Measurements from ENCODE around the gene MDH1. TPM values are rescaled to one million over a fixed set of nuclear protein-coding genes. Genes with fewer than 3 reads are reported as not detected.

Gene MDH1
- total and polyA plus RNA-seq, 9 of the 15 experiments (the other 6 are each of a cell fraction or from before 2014, with no cell fraction given): 191 to 1,225 (median 284) TPM

GRCh38 chr2:63598981-63599380 lies 10.2 kb downstream of the MDH1 start (continued):
- TF ChIP-seq KAT8 (IDR thresholded peaks at IDR 0.05; ENCODE audit: low read depth): no peak
- no peak for TF ChIP-seq CREB3L1 (IDR thresholded peaks at IDR 0.05; ENCODE audit: borderline replicate concordance, low read depth)
- TF ChIP-seq, protein P1, sequence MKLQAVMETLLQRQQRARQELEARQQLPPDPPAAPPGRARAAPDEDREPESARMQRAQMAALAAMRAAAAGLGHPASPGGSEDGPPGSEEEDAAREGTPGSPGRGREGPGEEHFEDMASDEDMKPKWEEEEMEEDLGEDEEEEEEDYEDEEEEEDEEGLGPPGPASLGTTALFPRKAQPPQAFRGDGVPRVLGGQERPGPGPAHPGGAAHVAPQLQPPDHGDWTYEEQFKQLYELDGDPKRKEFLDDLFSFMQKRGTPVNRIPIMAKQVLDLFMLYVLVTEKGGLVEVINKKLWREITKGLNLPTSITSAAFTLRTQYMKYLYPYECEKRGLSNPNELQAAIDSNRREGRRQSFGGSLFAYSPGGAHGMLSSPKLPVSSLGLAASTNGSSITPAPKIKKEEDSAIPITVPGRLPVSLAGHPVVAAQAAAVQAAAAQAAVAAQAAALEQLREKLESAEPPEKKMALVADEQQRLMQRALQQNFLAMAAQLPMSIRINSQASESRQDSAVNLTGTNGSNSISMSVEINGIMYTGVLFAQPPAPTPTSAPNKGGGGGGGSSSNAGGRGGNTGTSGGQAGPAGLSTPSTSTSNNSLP (IDR thresholded peaks at IDR 0.05; ENCODE audit: borderline replicate concordance, low read depth, low read length): no peak
- no peak for TF ChIP-seq FOXP1 (CRISPR knock-in tag; IDR thresholded peaks at IDR 0.05)

GRCh38 chr2:63600881-63601460 lies 12.2 kb downstream of the MDH1 start:
- TF ChIP-seq XRCC3 (IDR thresholded peaks at IDR 0.05) (no peak), ZSCAN32 (CRISPR knock-in tag; IDR thresholded peaks at IDR 0.05) (no peak), ILK (tag; IDR thresholded peaks at IDR 0.05; ENCODE audit: borderline replicate concordance, low read depth) (no peak), TEAD4 (IDR thresholded peaks at IDR 0.05; ENCODE audit: low read length) (no peak), TEAD4 (CRISPR knock-in tag; IDR thresholded peaks at IDR 0.05; ENCODE audit: borderline replicate concordance) (no peak), ZNF12 (CRISPR knock-in tag; IDR thresholded peaks at IDR 0.05) (no peak), ZC3H8 (IDR thresholded peaks at IDR 0.05) (no peak), ZNF639 (CRISPR knock-in tag; conservative IDR thresholded peaks at IDR 0.05 in 1 of 2, IDR thresholded peaks at IDR 0.05 in 1 of 2) (no peak), NFATC3 (IDR thresholded peaks at IDR 0.05) (no peak), TAL1 (IDR thresholded peaks at IDR 0.05) (no peak), ZFPM2 (CRISPR knock-in tag; IDR thresholded peaks at IDR 0.05) (no peak), GATAD2A (IDR thresholded peaks at IDR 0.05) (no peak)
- TF ChIP-seq, protein P2, sequence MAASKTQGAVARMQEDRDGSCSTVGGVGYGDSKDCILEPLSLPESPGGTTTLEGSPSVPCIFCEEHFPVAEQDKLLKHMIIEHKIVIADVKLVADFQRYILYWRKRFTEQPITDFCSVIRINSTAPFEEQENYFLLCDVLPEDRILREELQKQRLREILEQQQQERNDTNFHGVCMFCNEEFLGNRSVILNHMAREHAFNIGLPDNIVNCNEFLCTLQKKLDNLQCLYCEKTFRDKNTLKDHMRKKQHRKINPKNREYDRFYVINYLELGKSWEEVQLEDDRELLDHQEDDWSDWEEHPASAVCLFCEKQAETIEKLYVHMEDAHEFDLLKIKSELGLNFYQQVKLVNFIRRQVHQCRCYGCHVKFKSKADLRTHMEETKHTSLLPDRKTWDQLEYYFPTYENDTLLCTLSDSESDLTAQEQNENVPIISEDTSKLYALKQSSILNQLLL (CRISPR knock-in tag; IDR thresholded peaks at IDR 0.05; ENCODE audit: borderline replicate concordance): no peak
- no peak overlapping the region for H2AFZ ChIP-seq (ENCODE audit: low read depth, low read length)
- FAIRE-seq (no peak), DNase-seq (ENCODE audit: extremely low read depth in 1 of 4, low spot score in 3 of 4) (no peak), ATAC-seq (no peak)
- no peaks in the 10 kb centered on the region for H3K9me1 ChIP-seq (ENCODE audit: control insufficient read depth, insufficient read depth, low read length)
- no peaks in the 10 kb centered on the region for H3K9me3 ChIP-seq (replicated peaks; ENCODE audit: control insufficient read depth, insufficient read depth, low read depth, low read length)
- H3K36me3 ChIP-seq (ENCODE audit: control insufficient read depth, insufficient read depth, low read length): peaks cover 90% of the 10 kb centered on the region
- no peaks in the 10 kb centered on the region for H4K20me1 ChIP-seq (replicated peaks; ENCODE audit: control insufficient read depth, insufficient read depth, low read length)
- H3K4me3 ChIP-seq: no peak overlapping the region
- peaks cover 10% of the 10 kb centered on the region; the same call in 2 of the 3 replicates for H3K79me2 ChIP-seq (ENCODE audit: control insufficient read depth, insufficient read depth, low read length)
- ChIA-PET CTCF (ENCODE audit: low intra/inter-chr PET ratio) (no interaction called here), POLR2A (interaction anchor here (1.1 to 1.4 kb wide), 3 partner anchors 11 to 14 kb away, joined by 3 to 7 read pairs (median 3); partner anchors contain the start of genes MDH1 and WDPCP)
- H3K27me3 ChIP-seq (ENCODE audit: control insufficient read depth in 2 of 2, insufficient read depth in 2 of 2, low read length in 2 of 2): no peaks in the 10 kb centered on the region
- BruUV-seq (replicated peaks): no TSS peak
- H3K4me2 ChIP-seq (ENCODE audit: insufficient read depth, low read length): no peak overlapping the region
- H3K9ac ChIP-seq (ENCODE audit: insufficient read depth in 1 of 2, low read depth in 2 of 2, low read length in 2 of 2): no peak overlapping the region
- H3K4me1 ChIP-seq (replicated peaks in 1 of 2; ENCODE audit: control insufficient read depth in 2 of 2, insufficient read depth in 2 of 2, low read length in 2 of 2): no peaks in the 10 kb centered on the region
- intact Hi-C loops (cut with micrococcal nuclease) (no loop called here), in situ Hi-C loops (cut with MboI) (no loop called here)
- H3K27ac ChIP-seq (ENCODE audit: extremely low read depth, low read depth, low read length): no peak overlapping the region
- 69% methylated on average over 1 of the region's 1 CpG for WGBS (ENCODE audit: insufficient coverage, low coverage, missing lambda C conversion rate)

Data from K562 (cell line).